Right lobe of liver (tissue), 6 donors: ENCODE results near the gene FXR2. TPM values are rescaled to one million over a fixed set of nuclear protein-coding genes. Genes with fewer than 3 reads are reported as not detected.

ENCODE experiments used
- ATAC-seq, 4 donors: fragments of 200-7000 bp; cut with Tn5 transposase; one replicate each; pipeline ENCODE4 v1.9.1; 2020; ENCODE audit warnings: mild to moderate bottlenecking in 4 of 4, moderate library complexity in 4 of 4
- DNase-seq, 3 donors: peaks; one replicate each; pipeline ENCODE4 v3.0.0-alpha.2; 2020
- H3K27ac ChIP-seq, 3 donors: fragments of 200-600 bp; one replicate each; pipeline ENCODE4 v1.8.0; 2022
- H3K27me3 ChIP-seq, 2 donors: fragments of 200-600 bp; one replicate each; pipeline ENCODE4 v1.8.0; 2022
- H3K36me3 ChIP-seq, 4 donors: fragments of 200-600 bp; sonication (generic) in 1 of 4; one replicate each; pipeline versions ENCODE4 v1.5.1 to v1.8.0; 2017 to 2022; ENCODE audit warnings: control low read depth in 1 of 4
- H3K4me1 ChIP-seq, 4 donors: fragments of 200-600 bp; sonication (generic) in 1 of 4; one replicate each; pipeline versions ENCODE4 v1.5.1 to v1.8.0; 2017 to 2022; ENCODE audit warnings: control low read depth in 1 of 4
- H3K4me3 ChIP-seq, 3 donors: fragments of 200-600 bp; one replicate each; pipeline ENCODE4 v1.8.0; 2022
- H3K9me3 ChIP-seq, 4 donors: fragments of 200-600 bp; sonication (generic) in 1 of 4; one replicate each; pipeline versions ENCODE4 v1.5.1 to v1.8.0; 2017 to 2022; ENCODE audit warnings: control low read depth in 1 of 4
- CTCF ChIP-seq, 4 donors: fragments of 200-600 bp in 3 of 4; fragments of 450-650 bp in 1 of 4; IDR thresholded peaks; one replicate each; pipeline versions ENCODE4 v1.5.1 to v1.8.0; 2016 to 2022; ENCODE audit warnings: antibody characterized with exemption in 4 of 4, mild to moderate bottlenecking in 2 of 4
- POLR2A ChIP-seq: fragments of 450-650 bp; IDR thresholded peaks from one replicate; pipeline ENCODE4 v1.6.1; 2017; ENCODE audit warnings: antibody characterized with exemption, mild to moderate bottlenecking
- WGBS: methylation state at CpG from one replicate; pipeline ENCODE4 v1.1.6; 2018; ENCODE audit warnings: low coverage, low lambda C conversion rate; ENCODE audit not compliant: insufficient coverage; ENCODE audit errors: missing lambda C conversion rate; 5-methylcytosine and 5-hydroxymethylcytosine counted together
- intact Hi-C, 2 donors: fragments of 100-400 bp; cut with DNase I; formaldehyde crosslinking; loops; one replicate each; pipeline versions ENCODE4 v1.11.2 to v1.14.1; 2022
- total RNA-seq, 6 experiments: library from RNA; depleted of rRNA in 2 of 6; stranded (reverse); fragments of >200 nt in 2 of 6; fragmentation: NEBNext Ultra II Directional in 3 of 6; extraction: Animal tissue kit (Norgen Biotek cat#: 25700) in 3 of 6; gene quantifications; one replicate each; pipeline versions ENCODE4 v1.1.0 to v1.2.4, GENCODE V29; 2016 to 2023
- donor health status: DM: no; HTN: yes; CAD: no.
- donor health status: DM: no; HTN: no; CAD: no.
- donor health status: DM: no; HTN: no; CAD: no.
- donor health status: DM: no; HTN: yes; CAD: no.
- donor health status: DM: no; HTN: yes; CAD: no.

FXR2 gene
- total RNA-seq, 6 experiments from 2014 or later, result 14.3 to 23.2 (median 16.7) TPM

- no peaks in the 10 kb centered on the region for H3K9me3 ChIP-seq
- no peak overlapping the region for H3K27ac ChIP-seq
- no peak for DNase-seq
- peaks cover 28 to 52% (median 39%) of the 10 kb centered on the region in 4 donors for H3K36me3 ChIP-seq
- intact Hi-C loops, result no loop called here
- H3K4me1 ChIP-seq, result peaks cover 0 to 62% (median 21%) of the 10 kb centered on the region in 4 donors
- H3K4me3 ChIP-seq, result no peak overlapping the region
- ATAC-seq, result no peak
- H3K27me3 ChIP-seq, result no peaks in the 10 kb centered on the region
- 66% methylated on average over 5 of the region's 7 CpGs for WGBS
- TF ChIP-seq CTCF (IDR thresholded peaks at IDR 0.05) (no peak), POLR2A (no peak)
These were observed 38.7 kb downstream of the FXR2 start for GRCh38 chr17:7575959-7576358.

GRCh38 chr17:7575481-7575883, 39.2 kb downstream of the FXR2 start:
- no peaks in the 10 kb centered on the region for H3K9me3 ChIP-seq
- intact Hi-C loops, result no loop called here
- peaks cover 28 to 52% (median 39%) of the 10 kb centered on the region in 4 donors for H3K36me3 ChIP-seq
- peaks cover 0 to 62% (median 21%) of the 10 kb centered on the region in 4 donors for H3K4me1 ChIP-seq
- peak overlapping the region in 1 of 3 donors; percentile 4 for H3K4me3 ChIP-seq
- no peak for ATAC-seq
- no peak overlapping the region for H3K27ac ChIP-seq
- DNase-seq, result no peak
- TF ChIP-seq POLR2A, result peak; percentile 8
- TF ChIP-seq CTCF (IDR thresholded peaks at IDR 0.05), result no peak
- WGBS, result no CpG with 5 or more reads among the region's 1 CpG
- H3K27me3 ChIP-seq, result no peaks in the 10 kb centered on the region

GRCh38 chr17:7574176-7574953, 40.3 kb downstream of the FXR2 start:
- intact Hi-C loops, result no loop called here
- no peaks in the 10 kb centered on the region for H3K9me3 ChIP-seq
- H3K36me3 ChIP-seq, result peaks cover 28 to 56% (median 39%) of the 10 kb centered on the region in 4 donors
- no peak for ATAC-seq
- H3K4me1 ChIP-seq, result peaks cover 0 to 54% (median 19%) of the 10 kb centered on the region in 4 donors
- peak overlapping the region; percentile 100 for H3K4me3 ChIP-seq
- 27% methylated on average over 8 of the region's 15 CpGs for WGBS
- DNase-seq, result peak in 1 of 3 donors; percentile 14
- TF ChIP-seq CTCF (IDR thresholded peaks at IDR 0.05), result no peak
- TF ChIP-seq POLR2A, result no peak
- no peaks in the 10 kb centered on the region for H3K27me3 ChIP-seq
- peak overlapping the region in 2 of 3 donors; percentile 96 to 99 for H3K27ac ChIP-seq

- H3K36me3 ChIP-seq, result peaks cover 28 to 51% (median 37%) of the 10 kb centered on the region in 4 donors
- H3K9me3 ChIP-seq, result no peaks in the 10 kb centered on the region
- DNase-seq (peak; percentile 89 to 90 (median 90)), ATAC-seq (peak; percentile 53 to 63 (median 59))
- H3K4me3 ChIP-seq, result peak overlapping the region; percentile 100
- peaks cover 0 to 48% (median 15%) of the 10 kb centered on the region in 4 donors for H3K4me1 ChIP-seq
- intact Hi-C loops, result no loop called here
- WGBS, result no CpG with 5 or more reads among the region's 71 CpGs
- peak overlapping the region; percentile 90 to 99 (median 96) for H3K27ac ChIP-seq
- no peaks in the 10 kb centered on the region for H3K27me3 ChIP-seq
- TF ChIP-seq POLR2A, result peak; percentile 22
- TF ChIP-seq CTCF (IDR thresholded peaks at IDR 0.05), result no peak
These were observed 41.2 kb downstream of the FXR2 start for GRCh38 chr17:7573324-7574080.
